Measurements from ENCODE around the gene SIRPA.

DNA sequence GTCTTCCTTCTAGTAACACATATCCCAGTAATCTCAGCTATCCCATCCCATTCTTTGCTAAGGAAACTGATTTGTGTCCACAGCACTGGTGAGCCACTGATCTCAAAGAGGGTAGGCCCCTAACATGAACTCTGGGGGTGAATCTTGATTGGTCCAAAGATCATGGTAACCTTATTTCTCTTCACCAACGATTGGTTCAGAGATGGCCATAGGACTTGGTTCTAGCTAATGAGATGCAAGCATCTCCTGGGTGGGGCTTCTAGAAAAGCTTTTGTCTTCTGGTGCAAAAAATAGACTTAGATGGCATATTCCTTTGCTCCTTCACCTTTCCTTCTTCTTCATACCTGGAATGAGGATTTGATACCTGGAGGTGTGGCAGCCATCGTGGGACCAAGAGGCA is 43.8 kb upstream of the SIRPA start:
- TF ChIP-seq, protein P1, sequence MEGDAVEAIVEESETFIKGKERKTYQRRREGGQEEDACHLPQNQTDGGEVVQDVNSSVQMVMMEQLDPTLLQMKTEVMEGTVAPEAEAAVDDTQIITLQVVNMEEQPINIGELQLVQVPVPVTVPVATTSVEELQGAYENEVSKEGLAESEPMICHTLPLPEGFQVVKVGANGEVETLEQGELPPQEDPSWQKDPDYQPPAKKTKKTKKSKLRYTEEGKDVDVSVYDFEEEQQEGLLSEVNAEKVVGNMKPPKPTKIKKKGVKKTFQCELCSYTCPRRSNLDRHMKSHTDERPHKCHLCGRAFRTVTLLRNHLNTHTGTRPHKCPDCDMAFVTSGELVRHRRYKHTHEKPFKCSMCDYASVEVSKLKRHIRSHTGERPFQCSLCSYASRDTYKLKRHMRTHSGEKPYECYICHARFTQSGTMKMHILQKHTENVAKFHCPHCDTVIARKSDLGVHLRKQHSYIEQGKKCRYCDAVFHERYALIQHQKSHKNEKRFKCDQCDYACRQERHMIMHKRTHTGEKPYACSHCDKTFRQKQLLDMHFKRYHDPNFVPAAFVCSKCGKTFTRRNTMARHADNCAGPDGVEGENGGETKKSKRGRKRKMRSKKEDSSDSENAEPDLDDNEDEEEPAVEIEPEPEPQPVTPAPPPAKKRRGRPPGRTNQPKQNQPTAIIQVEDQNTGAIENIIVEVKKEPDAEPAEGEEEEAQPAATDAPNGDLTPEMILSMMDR (conservative IDR thresholded peaks at IDR 0.05; ENCODE audit: low read depth, low read length) = no peak
- no peak for TF ChIP-seq EZH2 (IDR thresholded peaks at IDR 0.05; ENCODE audit: low read length, unreplicated experiment)

Data from PC-3 (cell line).